Activated T-helper 2 cell treated with anti-CD3 and anti-CD28 coated beads, Interferon-gamma antibody, Interleukin-2, Interleukin-4, amounts not matched to agents 10 μg/mL and 5 μg/mL and 100 μg/mL, durations not matched to agents 14 hours and 24 hours and 36 hours (primary cell): Measurements from ENCODE around the gene LMBR1L. TPM values are rescaled to one million over a fixed set of nuclear protein-coding genes. Genes with fewer than 3 reads are reported as not detected.

ENCODE experiments used
- DNase-seq: peaks from one replicate; pipeline ENCODE4 v3.0.0; 2021; ENCODE audit warnings: low spot score
- H3K27ac Mint-ChIP-seq: one replicate; pipeline ENCODE4 v1.8.0; 2021; ENCODE audit warnings: mixed read lengths
- H3K27me3 Mint-ChIP-seq: one replicate; pipeline ENCODE4 v1.8.0; 2021; ENCODE audit warnings: low read depth, mixed read lengths
- H3K36me3 Mint-ChIP-seq: one replicate; pipeline ENCODE4 v1.8.0; 2021; ENCODE audit warnings: low read depth, mixed read lengths
- H3K4me1 Mint-ChIP-seq: one replicate; pipeline ENCODE4 v1.8.0; 2021; ENCODE audit warnings: low read depth, mixed read lengths
- H3K4me3 Mint-ChIP-seq: one replicate; pipeline ENCODE4 v1.8.0; 2021; ENCODE audit warnings: low read depth, mild to moderate bottlenecking, moderate library complexity, mixed read lengths
- H3K9me3 Mint-ChIP-seq: one replicate; pipeline ENCODE4 v1.8.0; 2021; ENCODE audit warnings: mixed read lengths
- intact Hi-C: fragments of 100-400 bp; cut with micrococcal nuclease; formaldehyde crosslinking; loops from one replicate; pipeline ENCODE4 v1.15.1; 2023
- total RNA-seq: library from RNA; stranded (reverse); gene quantifications from 2 replicates; pipeline ENCODE4 v1.2.3, GENCODE V29; 2022

LMBR1L gene
- total RNA-seq, 1 donor from 2014 or later = 53.5 TPM

DNA sequence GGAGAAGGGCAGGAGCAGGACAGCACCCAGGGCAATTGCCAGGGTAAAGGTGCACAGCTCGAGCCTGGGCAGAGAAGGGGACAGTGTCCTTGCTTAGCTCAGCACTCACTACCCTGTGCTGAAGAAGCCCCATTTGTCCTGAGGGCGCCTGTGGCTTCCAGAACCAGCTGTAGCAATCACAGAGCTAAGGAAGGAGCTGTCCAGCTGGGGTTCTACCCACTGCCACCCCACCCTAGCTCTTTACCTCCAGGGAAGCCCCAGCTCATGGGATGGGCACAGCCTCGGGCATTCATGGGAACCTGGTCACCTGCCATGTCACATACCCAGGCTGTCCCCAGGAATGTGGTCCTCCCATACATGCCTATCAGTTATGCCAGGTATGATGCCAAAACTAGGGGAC, 5.8 kb downstream of the LMBR1L start:
- Mint-ChIP-seq H3K27me3 (no peaks in the 10 kb centered on the region), H3K4me3 (no peak overlapping the region), H3K4me1 (peaks cover 14% of the 10 kb centered on the region), H3K36me3 (peaks cover 21% of the 10 kb centered on the region), H3K9me3 (no peaks in the 10 kb centered on the region), H3K27ac (no peak overlapping the region)
- intact Hi-C loops = no loop called here
- DNase-seq = no peak

DNA sequence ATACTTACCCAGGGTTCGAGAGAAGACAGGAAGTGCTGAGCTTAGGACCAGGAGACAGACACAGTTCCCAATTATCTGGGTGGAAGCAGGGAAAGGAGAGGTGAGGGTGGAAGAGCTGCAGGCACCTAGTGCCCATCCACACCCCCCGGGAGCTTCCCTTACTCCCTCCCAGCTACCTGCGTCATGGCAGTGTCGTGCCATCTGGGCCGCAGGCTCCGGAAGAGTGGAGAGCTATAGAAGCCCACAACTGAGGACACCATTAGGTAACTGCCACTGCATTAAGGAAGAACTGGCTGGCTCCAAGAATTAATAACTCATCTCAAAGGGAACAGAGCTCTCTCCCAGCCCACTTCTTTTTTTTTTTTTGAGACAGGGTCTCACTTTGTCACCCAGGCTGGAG, 10.3 kb downstream of the LMBR1L start:
- intact Hi-C loops = no loop called here
- H3K9me3 Mint-ChIP-seq = no peaks in the 10 kb centered on the region
- H3K27me3 Mint-ChIP-seq = peaks cover 5% of the 10 kb centered on the region
- H3K4me3 Mint-ChIP-seq = no peak overlapping the region
- no peak overlapping the region for H3K27ac Mint-ChIP-seq
- H3K4me1 Mint-ChIP-seq = no peaks in the 10 kb centered on the region
- DNase-seq = no peak
- peaks cover 46% of the 10 kb centered on the region for H3K36me3 Mint-ChIP-seq

DNA sequence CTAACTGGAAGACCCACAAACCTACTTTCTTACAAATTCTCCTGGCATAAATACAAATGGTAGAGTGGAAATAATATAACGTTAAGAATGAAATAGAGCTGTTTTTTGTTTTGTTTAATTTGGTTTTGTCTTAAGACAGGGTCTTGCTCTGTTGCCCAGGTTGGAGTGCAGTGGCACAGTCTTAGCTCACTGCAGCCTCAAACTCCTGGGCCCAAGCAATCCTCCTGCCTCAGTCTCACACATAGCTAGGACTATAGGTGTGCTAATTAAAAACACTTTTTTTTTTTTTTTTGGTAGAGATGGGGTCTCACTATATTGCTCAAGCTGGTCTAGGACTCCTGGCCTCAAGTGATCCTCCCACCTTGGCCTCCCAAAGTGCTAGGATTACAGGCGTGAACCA, 11.9 kb downstream of the LMBR1L start:
- peaks cover 46% of the 10 kb centered on the region for H3K36me3 Mint-ChIP-seq
- no peak overlapping the region for H3K27ac Mint-ChIP-seq
- intact Hi-C loops = loop anchor here (1.0 kb wide), 1 partner anchor 34 kb away; no protein-coding TSS in a partner anchor
- no peak for DNase-seq
- H3K4me1 Mint-ChIP-seq = peaks cover 3% of the 10 kb centered on the region
- no peaks in the 10 kb centered on the region for H3K9me3 Mint-ChIP-seq
- H3K4me3 Mint-ChIP-seq = no peak overlapping the region
- peaks cover 16% of the 10 kb centered on the region for H3K27me3 Mint-ChIP-seq

DNA sequence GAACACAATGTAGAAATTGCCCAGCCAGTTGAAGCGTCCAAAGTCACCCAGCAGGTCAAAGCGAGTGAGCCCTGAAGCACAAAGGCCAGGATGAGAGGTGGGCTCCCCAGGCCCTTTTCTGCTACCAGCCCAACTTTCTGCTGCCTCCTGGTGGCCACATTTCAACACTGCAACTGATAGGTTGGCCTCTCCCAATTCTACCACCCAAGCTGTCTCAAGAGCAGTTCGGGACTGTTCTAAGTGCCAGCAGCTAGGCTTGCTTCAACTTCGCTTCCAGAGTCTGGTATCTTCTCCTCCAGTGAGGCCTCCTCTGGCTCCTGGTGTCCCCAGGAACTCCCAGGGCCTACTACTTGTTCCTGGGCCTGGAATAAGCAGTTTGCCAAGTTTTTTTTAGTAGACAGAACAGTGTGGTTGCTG, 12.6 kb downstream of the LMBR1L start:
- Mint-ChIP-seq H3K4me1 (peaks cover 6% of the 10 kb centered on the region), H3K9me3 (no peaks in the 10 kb centered on the region), H3K4me3 (no peak overlapping the region), H3K27me3 (peaks cover 22% of the 10 kb centered on the region), H3K27ac (no peak overlapping the region), H3K36me3 (peaks cover 46% of the 10 kb centered on the region)
- DNase-seq = peak; percentile 46
- intact Hi-C loops = loop anchor here (1.0 kb wide), 1 partner anchor 34 kb away; no protein-coding TSS in a partner anchor

DNA sequence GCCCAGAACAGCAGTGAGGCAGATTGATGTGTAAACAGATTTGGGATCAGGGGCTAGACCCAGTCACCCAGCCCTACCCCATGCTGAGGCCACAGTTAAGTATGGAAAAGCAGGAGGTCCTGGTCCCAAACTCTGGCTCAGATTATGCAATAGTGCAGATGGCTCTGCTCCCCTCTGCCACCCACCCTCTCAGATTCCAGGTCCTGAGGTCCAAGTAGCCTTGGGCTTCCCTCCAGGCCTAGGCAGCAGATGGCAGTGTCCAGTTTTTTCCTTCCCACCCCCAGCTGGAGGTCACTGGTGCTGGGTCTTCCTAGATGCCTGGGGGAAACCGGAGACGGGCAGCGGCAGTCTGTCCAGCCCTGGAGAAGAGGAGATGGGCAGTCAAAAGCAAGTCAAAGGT, 13.3 kb downstream of the LMBR1L start:
- DNase-seq = no peak
- H3K36me3 Mint-ChIP-seq = peaks cover 45% of the 10 kb centered on the region

DNA sequence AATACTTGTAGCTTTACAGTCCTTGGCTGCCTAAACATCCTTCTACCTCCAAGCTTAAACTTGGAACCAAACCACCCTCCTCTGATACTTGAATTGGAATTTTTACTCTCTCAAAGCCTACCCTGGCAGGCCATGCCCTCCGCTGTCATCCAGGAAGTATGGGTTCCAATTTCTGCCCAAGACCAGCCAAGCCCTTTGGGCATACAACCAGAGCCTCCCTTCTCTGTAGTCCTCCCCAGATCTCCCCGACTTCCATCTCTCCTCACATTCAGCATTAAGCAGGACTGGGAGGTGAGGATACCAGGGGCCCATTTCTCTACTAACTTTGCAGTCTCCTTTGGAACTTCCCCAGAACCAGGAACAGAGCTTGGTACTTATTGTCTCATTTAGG, 15.7 kb downstream of the LMBR1L start:
- H3K9me3 Mint-ChIP-seq = no peaks in the 10 kb centered on the region
- H3K4me1 Mint-ChIP-seq = peaks cover 27% of the 10 kb centered on the region
- DNase-seq = no peak
- H3K27ac Mint-ChIP-seq = no peak overlapping the region
- intact Hi-C loops = loop anchor here (5.0 kb wide), 1 partner anchor 98 kb away; the partner anchor contains the start of gene DDN
- peaks cover 50% of the 10 kb centered on the region for H3K27me3 Mint-ChIP-seq
- peaks cover 37% of the 10 kb centered on the region for H3K36me3 Mint-ChIP-seq
- no peak overlapping the region for H3K4me3 Mint-ChIP-seq

More for the DNA sequence above, 13.3 kb downstream of the LMBR1L start:
- Mint-ChIP-seq H3K9me3 (no peaks in the 10 kb centered on the region), H3K4me1 (peaks cover 7% of the 10 kb centered on the region), H3K4me3 (no peak overlapping the region), H3K27ac (no peak overlapping the region), H3K27me3 (peaks cover 28% of the 10 kb centered on the region)
- intact Hi-C loops = no loop called here

DNA sequence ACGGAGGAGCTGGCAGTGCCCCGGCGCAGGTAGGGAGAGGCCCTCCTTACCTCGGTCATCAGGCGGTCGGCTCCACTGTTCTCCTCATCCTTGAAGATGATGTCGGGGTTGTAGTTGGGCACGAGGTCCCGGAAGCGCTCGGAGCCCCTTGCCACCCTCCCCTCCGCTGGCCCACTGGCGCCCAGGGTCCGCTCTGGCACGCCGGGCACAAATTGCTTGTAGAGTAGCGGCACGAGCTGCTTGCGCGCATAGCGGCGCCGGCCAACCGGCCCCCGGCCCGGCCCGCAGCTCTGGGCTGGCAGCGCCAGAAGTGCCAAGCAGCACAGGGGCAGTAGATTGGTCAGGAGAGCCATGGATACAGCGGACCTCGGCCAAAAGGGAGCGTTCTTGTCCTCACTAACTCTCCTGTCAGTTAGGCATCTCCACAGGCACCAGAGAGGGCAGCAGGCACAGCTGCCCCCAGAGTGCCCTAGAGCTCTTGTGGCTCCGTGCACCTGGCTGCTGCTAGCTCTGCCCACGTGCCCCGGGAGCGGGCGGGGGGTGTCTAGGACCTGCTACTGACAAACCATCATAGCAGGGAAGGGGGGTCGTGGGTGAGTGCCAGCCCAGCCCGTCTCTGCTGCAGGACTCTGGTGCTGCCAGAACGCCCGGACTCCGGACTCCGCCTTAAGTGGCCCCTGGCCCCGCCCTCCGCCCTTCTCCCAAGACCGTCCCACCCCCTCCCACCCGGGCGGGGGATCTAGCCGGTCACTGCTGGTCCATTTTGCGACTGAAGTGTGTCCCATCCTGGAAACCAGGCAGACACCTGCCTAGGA, 16.3 kb downstream of the LMBR1L start, which contains the start of gene DHH:
Gene DHH, minus strand, starts transcription at position 642 of the 815 bp plus-strand sequence. Its CDS starts 289 bp downstream, at position 353.
- Mint-ChIP-seq H3K9me3 (no peaks in the 10 kb centered on the region), H3K27me3 (peaks cover 53% of the 10 kb centered on the region), H3K27ac (no peak within 1 kb of the TSS), H3K36me3 (peaks cover 33% of the 10 kb centered on the region), H3K4me1 (peaks cover 29% of the 10 kb centered on the region), H3K4me3 (no peak within 1 kb of the TSS)
- intact Hi-C loops = loop anchor here (5.0 kb wide), 1 partner anchor 97 kb away; the partner anchor contains the start of gene DDN
- DNase-seq = no peak

DNA sequence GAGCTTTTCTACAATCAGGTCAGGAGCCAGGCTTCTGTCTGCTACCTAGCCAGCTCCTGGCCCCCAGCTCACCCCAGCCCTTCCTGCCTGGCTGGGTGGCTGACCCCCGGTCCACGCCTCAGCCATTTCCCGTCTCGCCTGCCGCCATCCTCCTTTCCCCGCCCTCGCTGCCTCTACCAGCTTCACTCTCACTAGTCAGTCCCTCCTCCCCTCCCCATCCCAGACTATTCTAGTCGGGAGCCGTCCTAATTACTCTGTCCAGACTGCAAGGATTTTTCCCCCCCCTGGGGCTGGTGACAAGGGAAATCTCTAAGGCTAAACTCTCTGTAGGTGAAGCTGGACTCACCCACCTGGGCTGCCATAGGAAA, 16.9 kb downstream of the LMBR1L start:
- Mint-ChIP-seq H3K9me3 (no peaks in the 10 kb centered on the region), H3K27ac (no peak overlapping the region), H3K4me3 (no peak overlapping the region), H3K4me1 (peaks cover 30% of the 10 kb centered on the region), H3K36me3 (peaks cover 33% of the 10 kb centered on the region), H3K27me3 (peaks cover 58% of the 10 kb centered on the region)
- DNase-seq = no peak
- intact Hi-C loops = loop anchor here (5.0 kb wide), 1 partner anchor 96 kb away; the partner anchor contains the start of gene DDN

DNA sequence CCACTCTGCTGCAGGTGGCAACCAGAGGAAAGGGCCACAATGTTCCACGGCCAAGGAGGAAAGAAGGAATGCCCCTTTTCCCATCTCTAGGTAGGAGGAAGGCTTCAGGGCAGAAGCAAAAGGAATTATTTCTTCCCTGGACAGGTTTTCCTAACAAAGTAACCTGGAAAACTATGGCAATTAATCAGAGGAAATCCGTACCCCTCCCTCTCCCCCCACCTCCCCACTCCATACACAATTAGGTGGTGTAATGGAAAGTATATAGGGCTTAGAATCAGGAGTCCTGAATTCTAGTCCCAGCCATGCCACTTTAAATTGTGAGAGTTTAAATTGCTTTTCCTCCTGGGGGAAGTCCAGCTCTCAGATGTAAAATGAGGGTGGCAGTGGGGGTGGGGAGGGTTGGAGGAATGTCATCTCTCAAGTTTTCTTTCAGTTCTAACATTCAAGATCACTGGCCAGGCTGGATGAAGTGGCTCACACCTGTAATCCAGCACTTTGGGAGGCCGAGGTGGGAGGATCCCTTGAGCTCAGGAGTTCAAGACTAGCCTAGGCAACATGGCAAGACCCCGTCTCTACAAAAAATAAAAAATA, 17.7 kb downstream of the LMBR1L start:
- H3K27me3 Mint-ChIP-seq = peaks cover 63% of the 10 kb centered on the region
- peaks cover 25% of the 10 kb centered on the region for H3K36me3 Mint-ChIP-seq
- H3K27ac Mint-ChIP-seq = no peak overlapping the region
- no peaks in the 10 kb centered on the region for H3K9me3 Mint-ChIP-seq
- H3K4me3 Mint-ChIP-seq = no peak overlapping the region
- intact Hi-C loops = loop anchor here (5.0 kb wide), 1 partner anchor 96 kb away; the partner anchor contains the start of gene DDN
- no peak for DNase-seq
- H3K4me1 Mint-ChIP-seq = peaks cover 38% of the 10 kb centered on the region

DNA sequence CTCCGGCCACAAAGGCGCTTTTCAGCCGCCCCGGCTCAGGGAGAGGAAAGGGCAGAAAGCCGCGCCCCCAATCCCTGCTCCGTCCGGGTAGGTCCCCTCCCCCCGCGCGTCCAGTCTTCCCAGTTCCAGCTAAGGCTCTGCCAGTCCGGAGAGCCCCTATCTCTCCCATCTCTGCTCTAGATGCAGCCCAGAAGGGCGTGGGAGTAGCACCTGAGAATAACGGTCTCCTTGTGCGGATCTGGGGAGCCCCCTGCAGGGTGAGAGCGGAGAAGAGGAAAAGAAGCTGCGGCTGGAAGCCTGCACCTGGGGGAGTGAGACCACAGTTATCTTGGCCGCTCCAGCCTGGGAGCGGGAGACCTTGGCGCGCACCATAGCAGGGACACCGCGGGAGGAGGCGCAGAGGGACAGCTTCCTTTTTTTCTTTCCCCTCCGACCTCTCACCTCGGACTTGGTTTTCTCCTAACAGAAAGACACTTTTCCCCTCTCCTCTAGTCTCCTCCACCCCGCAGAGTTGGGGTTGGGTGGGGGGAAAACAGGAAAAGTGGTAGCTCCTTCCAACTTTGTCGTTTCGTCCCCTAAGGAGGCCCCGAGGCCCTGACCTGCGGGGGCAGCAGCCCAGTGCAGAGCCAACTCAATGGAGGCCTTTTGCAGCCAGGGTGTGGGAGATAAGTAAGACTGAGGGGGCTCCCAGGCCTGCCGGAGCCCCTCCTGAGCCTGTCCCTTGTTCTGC, 18.4 kb downstream of the LMBR1L start:
- Mint-ChIP-seq H3K4me3 (peak overlapping the region; percentile 39), H3K27ac (no peak overlapping the region), H3K9me3 (no peaks in the 10 kb centered on the region), H3K36me3 (peaks cover 20% of the 10 kb centered on the region), H3K4me1 (peaks cover 42% of the 10 kb centered on the region), H3K27me3 (peaks cover 63% of the 10 kb centered on the region)
- DNase-seq = peak; percentile 29
- intact Hi-C loops = loop anchor here (5.0 kb wide), 1 partner anchor 95 kb away; the partner anchor contains the start of gene DDN

DNA sequence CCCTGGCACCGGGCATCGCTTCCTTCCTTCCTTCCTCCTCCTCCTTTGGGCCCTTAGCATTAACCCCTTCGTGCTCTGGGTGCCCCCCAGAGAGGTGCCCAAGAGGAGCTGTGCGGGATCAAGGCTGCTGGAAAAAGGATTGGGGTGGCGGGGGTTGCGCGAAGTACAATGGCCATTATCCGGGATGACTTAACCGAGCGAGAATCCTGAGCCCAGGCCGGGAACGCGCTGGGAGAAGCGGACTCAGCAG, 18.9 kb downstream of the LMBR1L start:
- intact Hi-C loops = loop anchor here (2.0 to 5.0 kb wide), 3 partner anchors 94 to 247 kb away; partner anchors contain the start of gene DDN
- Mint-ChIP-seq H3K36me3 (peaks cover 20% of the 10 kb centered on the region), H3K4me1 (peaks cover 42% of the 10 kb centered on the region), H3K9me3 (no peaks in the 10 kb centered on the region), H3K4me3 (no peak overlapping the region), H3K27ac (no peak overlapping the region), H3K27me3 (peaks cover 63% of the 10 kb centered on the region)
- no peak for DNase-seq

DNA sequence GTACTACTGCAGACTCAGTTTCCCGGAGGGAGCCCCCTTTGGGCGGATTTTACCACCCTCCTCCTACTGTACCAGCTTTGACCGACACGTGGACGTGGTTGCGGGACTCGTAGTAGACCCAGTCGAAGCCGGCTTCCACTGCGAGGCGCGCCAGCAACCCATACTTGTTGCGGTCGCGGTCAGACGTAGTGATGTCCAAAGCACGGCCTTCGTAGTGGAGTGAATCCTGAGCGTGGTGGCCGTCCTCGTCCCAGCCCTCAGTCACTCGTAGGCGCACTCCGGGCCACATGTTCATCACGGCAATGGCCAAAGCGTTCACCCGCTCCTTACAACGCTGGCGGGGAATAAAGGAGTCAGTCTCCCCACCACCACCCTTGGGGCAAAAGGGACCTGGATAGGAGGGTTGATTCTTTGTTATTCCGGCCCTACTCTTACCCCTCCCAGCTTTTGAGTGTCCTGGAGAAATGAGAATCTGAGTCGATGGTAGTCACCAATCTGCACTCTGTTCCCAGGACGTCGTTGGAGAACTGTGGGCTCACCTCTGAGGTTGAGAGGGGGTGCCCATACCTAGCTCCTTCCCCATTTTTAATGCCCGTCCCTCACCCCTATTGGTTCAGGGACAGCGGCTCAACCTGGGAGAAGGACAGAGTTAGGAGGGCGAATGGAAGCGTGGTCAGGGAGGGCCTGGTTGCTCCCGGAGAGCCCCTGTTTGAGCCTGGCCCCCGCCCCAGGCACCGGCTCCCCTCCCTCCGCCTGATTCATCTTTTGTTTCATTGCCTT, 19.4 kb downstream of the LMBR1L start:
- DNase-seq = no peak
- Mint-ChIP-seq H3K27me3 (peaks cover 63% of the 10 kb centered on the region), H3K4me3 (peak overlapping the region; percentile 23), H3K27ac (no peak overlapping the region), H3K4me1 (peaks cover 44% of the 10 kb centered on the region), H3K36me3 (peaks cover 14% of the 10 kb centered on the region), H3K9me3 (no peaks in the 10 kb centered on the region)
- intact Hi-C loops = loop anchor here (2.0 to 5.0 kb wide), 3 partner anchors 94 to 248 kb away; partner anchors contain the start of gene DDN
